WTC11 (cell line): Measurements from ENCODE around the gene TNIP1.

Source experiments
- JUN ChIP-seq: sonication (generic); formaldehyde crosslinking; IDR thresholded peaks from 2 replicates; pipeline ENCODE4 v1.8.0; 2023; ENCODE audit warnings: mild to moderate bottlenecking, missing genetic modification reagents
- TEAD1 ChIP-seq: sonication (generic); formaldehyde crosslinking; IDR thresholded peaks from 2 replicates; pipeline ENCODE4 v1.8.0; 2022; ENCODE audit warnings: mild to moderate bottlenecking, missing genetic modification reagents
- TF ChIP-seq, protein P1 (sequence below): fragments of 200-600 bp; IDR thresholded peaks from 2 replicates; pipeline ENCODE4 v1.8.0; 2022; ENCODE audit warnings: antibody characterized with exemption
- TF ChIP-seq, protein P2 (sequence below): sonication (generic); formaldehyde crosslinking; conservative IDR thresholded peaks from 2 replicates; pipeline ENCODE4 v1.8.1; 2022; ENCODE audit warnings: mild to moderate bottlenecking, missing genetic modification reagents
- TF ChIP-seq, protein P3 (sequence below): sonication (generic); formaldehyde crosslinking; IDR thresholded peaks from 2 replicates; pipeline ENCODE4 v1.8.1; 2023; ENCODE audit warnings: mild to moderate bottlenecking, missing genetic modification reagents, moderate library complexity
- TF ChIP-seq, protein P4 (sequence below): fragments of 250-450 bp; sonication (Bioruptor Pico); IDR thresholded peaks from 2 replicates; pipeline ENCODE4 v1.9.0; 2021; ENCODE audit warnings: mild to moderate bottlenecking, borderline replicate concordance
- TF ChIP-seq, protein P5 (sequence below): sonication (generic); formaldehyde crosslinking; IDR thresholded peaks from 2 replicates; pipeline ENCODE4 v1.8.1; 2023; ENCODE audit warnings: mild to moderate bottlenecking, missing genetic modification reagents

DNA sequence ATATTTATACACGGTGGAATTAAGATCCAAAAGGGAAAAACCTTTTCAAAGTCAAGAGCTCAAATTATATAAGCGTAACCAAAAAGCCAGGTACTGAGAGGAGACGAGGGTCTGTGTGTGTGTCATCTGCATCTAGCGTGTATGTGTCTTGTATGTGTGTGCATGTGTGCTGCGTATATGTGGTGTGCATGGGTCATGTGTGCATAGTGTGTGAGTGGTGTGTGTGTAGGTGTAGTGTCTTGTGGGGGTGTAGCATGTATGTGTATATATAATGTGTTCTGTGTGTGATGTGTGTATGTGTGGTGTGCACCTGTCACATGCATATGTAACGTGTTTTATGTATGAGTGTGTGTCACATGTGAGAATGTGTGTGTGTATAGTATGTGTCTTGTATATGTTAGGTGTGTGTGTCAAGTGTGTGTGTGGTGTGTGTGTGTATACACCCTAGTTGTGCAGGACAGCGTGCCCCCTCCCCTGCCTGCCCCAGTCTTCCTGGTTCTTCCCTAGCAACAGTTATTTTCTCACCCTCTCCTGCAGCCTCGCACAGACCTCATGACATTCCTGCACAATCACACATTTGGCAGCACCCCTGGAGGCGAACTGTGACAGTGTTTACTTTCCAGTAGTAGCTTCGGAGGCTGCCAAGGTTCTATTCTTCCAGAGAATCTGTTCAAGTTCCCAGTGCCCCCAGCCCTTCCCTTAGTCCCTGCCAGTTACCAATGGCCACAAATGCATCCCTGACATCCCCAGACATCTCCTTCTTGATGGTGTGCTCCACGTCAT, 27.1 kb upstream of the TNIP1 start:
- no peak for TF ChIP-seq TEAD1 (CRISPR knock-in tag)
- TF ChIP-seq, protein P1, sequence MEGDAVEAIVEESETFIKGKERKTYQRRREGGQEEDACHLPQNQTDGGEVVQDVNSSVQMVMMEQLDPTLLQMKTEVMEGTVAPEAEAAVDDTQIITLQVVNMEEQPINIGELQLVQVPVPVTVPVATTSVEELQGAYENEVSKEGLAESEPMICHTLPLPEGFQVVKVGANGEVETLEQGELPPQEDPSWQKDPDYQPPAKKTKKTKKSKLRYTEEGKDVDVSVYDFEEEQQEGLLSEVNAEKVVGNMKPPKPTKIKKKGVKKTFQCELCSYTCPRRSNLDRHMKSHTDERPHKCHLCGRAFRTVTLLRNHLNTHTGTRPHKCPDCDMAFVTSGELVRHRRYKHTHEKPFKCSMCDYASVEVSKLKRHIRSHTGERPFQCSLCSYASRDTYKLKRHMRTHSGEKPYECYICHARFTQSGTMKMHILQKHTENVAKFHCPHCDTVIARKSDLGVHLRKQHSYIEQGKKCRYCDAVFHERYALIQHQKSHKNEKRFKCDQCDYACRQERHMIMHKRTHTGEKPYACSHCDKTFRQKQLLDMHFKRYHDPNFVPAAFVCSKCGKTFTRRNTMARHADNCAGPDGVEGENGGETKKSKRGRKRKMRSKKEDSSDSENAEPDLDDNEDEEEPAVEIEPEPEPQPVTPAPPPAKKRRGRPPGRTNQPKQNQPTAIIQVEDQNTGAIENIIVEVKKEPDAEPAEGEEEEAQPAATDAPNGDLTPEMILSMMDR: no peak
- TF ChIP-seq, protein P2, sequence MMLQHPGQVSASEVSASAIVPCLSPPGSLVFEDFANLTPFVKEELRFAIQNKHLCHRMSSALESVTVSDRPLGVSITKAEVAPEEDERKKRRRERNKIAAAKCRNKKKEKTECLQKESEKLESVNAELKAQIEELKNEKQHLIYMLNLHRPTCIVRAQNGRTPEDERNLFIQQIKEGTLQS: no peak
- no peak for TF ChIP-seq JUN (CRISPR knock-in tag)
- TF ChIP-seq, protein P3, sequence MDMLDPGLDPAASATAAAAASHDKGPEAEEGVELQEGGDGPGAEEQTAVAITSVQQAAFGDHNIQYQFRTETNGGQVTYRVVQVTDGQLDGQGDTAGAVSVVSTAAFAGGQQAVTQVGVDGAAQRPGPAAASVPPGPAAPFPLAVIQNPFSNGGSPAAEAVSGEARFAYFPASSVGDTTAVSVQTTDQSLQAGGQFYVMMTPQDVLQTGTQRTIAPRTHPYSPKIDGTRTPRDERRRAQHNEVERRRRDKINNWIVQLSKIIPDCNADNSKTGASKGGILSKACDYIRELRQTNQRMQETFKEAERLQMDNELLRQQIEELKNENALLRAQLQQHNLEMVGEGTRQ (CRISPR knock-in tag): no peak
- TF ChIP-seq, protein P4, sequence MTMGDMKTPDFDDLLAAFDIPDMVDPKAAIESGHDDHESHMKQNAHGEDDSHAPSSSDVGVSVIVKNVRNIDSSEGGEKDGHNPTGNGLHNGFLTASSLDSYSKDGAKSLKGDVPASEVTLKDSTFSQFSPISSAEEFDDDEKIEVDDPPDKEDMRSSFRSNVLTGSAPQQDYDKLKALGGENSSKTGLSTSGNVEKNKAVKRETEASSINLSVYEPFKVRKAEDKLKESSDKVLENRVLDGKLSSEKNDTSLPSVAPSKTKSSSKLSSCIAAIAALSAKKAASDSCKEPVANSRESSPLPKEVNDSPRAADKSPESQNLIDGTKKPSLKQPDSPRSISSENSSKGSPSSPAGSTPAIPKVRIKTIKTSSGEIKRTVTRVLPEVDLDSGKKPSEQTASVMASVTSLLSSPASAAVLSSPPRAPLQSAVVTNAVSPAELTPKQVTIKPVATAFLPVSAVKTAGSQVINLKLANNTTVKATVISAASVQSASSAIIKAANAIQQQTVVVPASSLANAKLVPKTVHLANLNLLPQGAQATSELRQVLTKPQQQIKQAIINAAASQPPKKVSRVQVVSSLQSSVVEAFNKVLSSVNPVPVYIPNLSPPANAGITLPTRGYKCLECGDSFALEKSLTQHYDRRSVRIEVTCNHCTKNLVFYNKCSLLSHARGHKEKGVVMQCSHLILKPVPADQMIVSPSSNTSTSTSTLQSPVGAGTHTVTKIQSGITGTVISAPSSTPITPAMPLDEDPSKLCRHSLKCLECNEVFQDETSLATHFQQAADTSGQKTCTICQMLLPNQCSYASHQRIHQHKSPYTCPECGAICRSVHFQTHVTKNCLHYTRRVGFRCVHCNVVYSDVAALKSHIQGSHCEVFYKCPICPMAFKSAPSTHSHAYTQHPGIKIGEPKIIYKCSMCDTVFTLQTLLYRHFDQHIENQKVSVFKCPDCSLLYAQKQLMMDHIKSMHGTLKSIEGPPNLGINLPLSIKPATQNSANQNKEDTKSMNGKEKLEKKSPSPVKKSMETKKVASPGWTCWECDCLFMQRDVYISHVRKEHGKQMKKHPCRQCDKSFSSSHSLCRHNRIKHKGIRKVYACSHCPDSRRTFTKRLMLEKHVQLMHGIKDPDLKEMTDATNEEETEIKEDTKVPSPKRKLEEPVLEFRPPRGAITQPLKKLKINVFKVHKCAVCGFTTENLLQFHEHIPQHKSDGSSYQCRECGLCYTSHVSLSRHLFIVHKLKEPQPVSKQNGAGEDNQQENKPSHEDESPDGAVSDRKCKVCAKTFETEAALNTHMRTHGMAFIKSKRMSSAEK (CRISPR knock-in tag): no peak
- TF ChIP-seq, protein P5, sequence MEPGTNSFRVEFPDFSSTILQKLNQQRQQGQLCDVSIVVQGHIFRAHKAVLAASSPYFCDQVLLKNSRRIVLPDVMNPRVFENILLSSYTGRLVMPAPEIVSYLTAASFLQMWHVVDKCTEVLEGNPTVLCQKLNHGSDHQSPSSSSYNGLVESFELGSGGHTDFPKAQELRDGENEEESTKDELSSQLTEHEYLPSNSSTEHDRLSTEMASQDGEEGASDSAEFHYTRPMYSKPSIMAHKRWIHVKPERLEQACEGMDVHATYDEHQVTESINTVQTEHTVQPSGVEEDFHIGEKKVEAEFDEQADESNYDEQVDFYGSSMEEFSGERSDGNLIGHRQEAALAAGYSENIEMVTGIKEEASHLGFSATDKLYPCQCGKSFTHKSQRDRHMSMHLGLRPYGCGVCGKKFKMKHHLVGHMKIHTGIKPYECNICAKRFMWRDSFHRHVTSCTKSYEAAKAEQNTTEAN (CRISPR knock-in tag): no peak
